HepG2 (cell line): ENCODE data around the gene CCSER1. TPM values are rescaled to one million over a fixed set of nuclear protein-coding genes. Genes with fewer than 3 reads are reported as not detected.

Experiments used
- ATAC-seq: fragments of 200-7000 bp; cut with Tn5 transposase; 3 replicates; pipeline ENCODE4 v1.9.1; 2020; ENCODE audit warnings: mild to moderate bottlenecking, moderate library complexity
- BruUV-seq: library from RNA; stranded (reverse); fragments of 400-500 nt; replicated peaks from 2 replicates; lab custom pipeline; 2021; lab: Mats Ljungman, UMichigan
- CTCF ChIA-PET: fragments of 300-600 bp; formaldehyde crosslinking; extraction: SDS; loops from one replicate; lab custom pipeline; 2021; ENCODE audit warnings: low total read pairs, inconsistent platforms, low intra/inter-chr PET ratio; lab: Yijun Ruan, JAX
- POLR2A ChIA-PET: fragments of 350-600 bp; sonication (Branson Sonifier 250); formaldehyde crosslinking; loops from one replicate; lab custom pipeline; 2020; ENCODE audit warnings: antibody characterized with exemption, inconsistent platforms; lab: Yijun Ruan, JAX
- DNase-seq: peaks from one replicate; pipeline ENCODE4 v3.0.0-alpha.2; 2015; ENCODE audit warnings: low spot score
- FAIRE-seq: peaks from 3 replicates; lab custom pipeline; 2011; peaks lifted over from hg19 to GRCh38; lab: Jason Lieb, UNC
- H2AFZ ChIP-seq: one replicate; pipeline ENCODE4 v1.6.1; 2011; ENCODE audit warnings: low read length, inconsistent platforms
- H3K27ac ChIP-seq: fragments of 300-600 bp; 3 replicates; pipeline ENCODE4 v1.8.0; 2011; ENCODE audit warnings: mixed run types, mild to moderate bottlenecking, mixed read lengths, low read length, inconsistent platforms; ENCODE audit not compliant: insufficient read depth; ENCODE audit errors: extremely low read length
- H3K27me3 ChIP-seq, 2 experiments: fragments of 200-600 bp in 1 of 2; 2 replicates in 1 of 2; 3 replicates in 1 of 2; pipeline versions ENCODE4 v1.6.0 to v1.8.0; 2011; ENCODE audit warnings: low read length in 2 of 2, mild to moderate bottlenecking in 2 of 2, moderate library complexity in 2 of 2, inconsistent platforms in 1 of 2; ENCODE audit not compliant: insufficient read depth in 2 of 2, control insufficient read depth in 1 of 2
- H3K36me3 ChIP-seq, 2 experiments: fragments of 200-600 bp in 1 of 2; replicated peaks in 1 of 2; 2 replicates in 1 of 2; 3 replicates in 1 of 2; pipeline versions ENCODE4 v1.5.1 to v1.8.0; 2011; ENCODE audit warnings: low read length in 2 of 2, inconsistent platforms in 1 of 2; ENCODE audit not compliant: insufficient read depth in 2 of 2, control insufficient read depth in 1 of 2
- H3K4me1 ChIP-seq: 2 replicates; pipeline ENCODE4 v1.5.1; 2012; ENCODE audit warnings: low read length, inconsistent platforms; ENCODE audit not compliant: insufficient read depth
- H3K4me2 ChIP-seq: 2 replicates; pipeline ENCODE4 v1.6.0; 2011; ENCODE audit warnings: low read depth, low read length, inconsistent platforms
- H3K4me3 ChIP-seq, 3 experiments: fragments of 200-600 bp in 1 of 3; sonication (generic), shearing (Covaris generic) in 1 of 3; replicated peaks in 1 of 3; 2 replicates each; pipeline ENCODE4 v1.5.1; 2011 to 2016; ENCODE audit warnings: low read length in 3 of 3, inconsistent platforms in 2 of 3, low read depth in 2 of 3, mild to moderate bottlenecking in 2 of 3, control low read depth in 1 of 3, mixed read lengths in 1 of 3; ENCODE audit not compliant: insufficient read depth in 1 of 3
- H3K79me2 ChIP-seq: one replicate; pipeline ENCODE4 v1.6.1; 2011; ENCODE audit warnings: low read length, inconsistent platforms; ENCODE audit not compliant: insufficient read depth
- H3K9ac ChIP-seq: 2 replicates; pipeline ENCODE4 v1.6.0; 2011; ENCODE audit warnings: mild to moderate bottlenecking, low read depth, low read length, inconsistent platforms; ENCODE audit not compliant: insufficient read depth
- H3K9me3 ChIP-seq: 2 replicates; pipeline ENCODE4 v1.5.1; 2012; ENCODE audit warnings: mild to moderate bottlenecking, low read length
- H4K20me1 ChIP-seq: 2 replicates; pipeline ENCODE4 v1.6.0; 2011; ENCODE audit warnings: inconsistent platforms, mild to moderate bottlenecking, low read length, moderate library complexity; ENCODE audit not compliant: insufficient read depth
- CEBPG ChIP-seq: IDR thresholded peaks from 2 replicates; pipeline ENCODE4 v1.6.1; 2016
- CREB1 ChIP-seq, 2 experiments: fragments of 450-650 bp in 1 of 2; IDR thresholded peaks; 2 replicates each; pipeline ENCODE4 v1.6.1; 2016 to 2017; ENCODE audit warnings: control low read depth in 1 of 2, mild to moderate bottlenecking in 1 of 2, missing compliant biosample characterization in 1 of 2, missing genetic modification characterization in 1 of 2
- ESRRA ChIP-seq: sonication (generic); formaldehyde crosslinking; IDR thresholded peaks from 2 replicates; pipeline ENCODE4 v1.5.1; 2020; ENCODE audit warnings: mild to moderate bottlenecking, low read depth, missing genetic modification reagents
- FOXJ3 ChIP-seq: sonication (generic); formaldehyde crosslinking; IDR thresholded peaks from 2 replicates; pipeline ENCODE4 v1.4.0; 2020; ENCODE audit warnings: missing genetic modification reagents, mild to moderate bottlenecking, borderline replicate concordance
- KLF9 ChIP-seq: IDR thresholded peaks from 2 replicates; pipeline ENCODE4 v1.6.1; 2016; ENCODE audit warnings: low read depth
- MEIS1 ChIP-seq: sonication (generic); formaldehyde crosslinking; IDR thresholded peaks from 2 replicates; pipeline ENCODE4 v1.9.0; 2021; ENCODE audit warnings: mild to moderate bottlenecking, missing genetic modification reagents, moderate library complexity, borderline replicate concordance
- MTA3 ChIP-seq: sonication (generic); formaldehyde crosslinking; IDR thresholded peaks from 2 replicates; pipeline ENCODE4 v1.4.0; 2020; ENCODE audit warnings: missing genetic modification reagents
- NFRKB ChIP-seq: fragments of 450-650 bp; IDR thresholded peaks from 2 replicates; pipeline ENCODE4 v1.6.1; 2017
- POLR2AphosphoS2 ChIP-seq: IDR thresholded peaks from 2 replicates; pipeline ENCODE4 v1.6.1; 2011; ENCODE audit warnings: low read depth, low read length, improper control_type of control experiment
- RAD21 ChIP-seq: fragments of 450-650 bp; formaldehyde crosslinking; IDR thresholded peaks from 2 replicates; pipeline ENCODE4 v1.5.0; 2020; ENCODE audit warnings: mild to moderate bottlenecking
- SMC3 ChIP-seq: IDR thresholded peaks from 2 replicates; pipeline ENCODE4 v1.6.1; 2011; ENCODE audit warnings: low read length, improper control_type of control experiment
- STAG1 ChIP-seq: sonication (generic); formaldehyde crosslinking; IDR thresholded peaks from 2 replicates; pipeline ENCODE4 v1.4.0; 2020; ENCODE audit warnings: missing genetic modification reagents
- TEAD3 ChIP-seq: optimal IDR thresholded peaks from 2 replicates; pipeline ENCODE3; 2016; ENCODE audit warnings: borderline replicate concordance
- ZKSCAN1 ChIP-seq: fragments of 150-350 bp; IDR thresholded peaks from 2 replicates; pipeline ENCODE4 v1.6.1; 2014; ENCODE audit warnings: low read length
- ZNF432 ChIP-seq: sonication (generic); formaldehyde crosslinking; IDR thresholded peaks from 2 replicates; pipeline ENCODE4 v1.5.0; 2020; ENCODE audit warnings: missing genetic modification reagents, mild to moderate bottlenecking, borderline replicate concordance
- ZNF468 ChIP-seq: sonication (generic); formaldehyde crosslinking; IDR thresholded peaks from 2 replicates; pipeline ENCODE4 v1.8.0; 2022; ENCODE audit warnings: mild to moderate bottlenecking, moderate library complexity, missing genetic modification reagents
- ZSCAN30 ChIP-seq: sonication (generic); formaldehyde crosslinking; IDR thresholded peaks from 2 replicates; pipeline ENCODE4 v1.5.0; 2020; ENCODE audit warnings: mild to moderate bottlenecking, missing genetic modification reagents
- WGBS: methylation state at CpG from one replicate; pipeline ENCODE4 v1.1.6; 2017; ENCODE audit warnings: low lambda C conversion rate; 5-methylcytosine and 5-hydroxymethylcytosine counted together
- in situ Hi-C: cut with HindIII; loops from 2 replicates; pipeline ENCODE4 v1.10.0; 2017; ENCODE audit warnings: low pct_unique_long_range_greater_than_20kb; ENCODE audit not compliant: extremely low pct_ligation_motif_present
- intact Hi-C: fragments of 100-400 bp; cut with micrococcal nuclease; formaldehyde crosslinking; loops from one replicate; pipeline ENCODE4 v1.10.0; 2022; ENCODE audit not compliant: unreplicated experiment
- polyA plus RNA-seq, 8 experiments: library from polyadenylated mRNA; depleted of rRNA in 3 of 8; stranded (reverse) in 7 of 8; unstranded in 1 of 8; fragments of >200 nt; fragmentation: Illumina TruSeq in 4 of 8; extraction: Trizol in 4 of 8; gene quantifications; 2 replicates each; pipeline versions ENCODE4 v1.2.1 to v1.2.3, GENCODE V29; 2011 to 2016; ENCODE audit warnings: low read depth in 4 of 8, missing spikeins in 1 of 8, mixed read lengths in 1 of 8; ENCODE audit not compliant: insufficient read depth in 1 of 8
- total RNA-seq, 5 experiments: library from RNA; depleted of rRNA; stranded (reverse); fragments of >200 nt; fragmentation: Illumina TruSeq; extraction: Trizol; gene quantifications; 2 replicates each; pipeline ENCODE4 v1.2.3, GENCODE V29; 2016; ENCODE audit warnings: low read depth in 1 of 5
- TF ChIP-seq, protein P1 (sequence below): IDR thresholded peaks from 2 replicates; pipeline ENCODE4 v1.6.1; 2012; ENCODE audit warnings: low read length, improper control_type of control experiment
- TF ChIP-seq, protein P2 (sequence below): sonication (generic); formaldehyde crosslinking; IDR thresholded peaks from 2 replicates; pipeline ENCODE4 v1.4.0; 2020; ENCODE audit warnings: mild to moderate bottlenecking, missing genetic modification reagents, borderline replicate concordance

Gene CCSER1
- total and polyA plus RNA-seq, 2 of the 13 experiments (the other 11 are each of a cell fraction or from before 2014, with no cell fraction given): not detected

DNA sequence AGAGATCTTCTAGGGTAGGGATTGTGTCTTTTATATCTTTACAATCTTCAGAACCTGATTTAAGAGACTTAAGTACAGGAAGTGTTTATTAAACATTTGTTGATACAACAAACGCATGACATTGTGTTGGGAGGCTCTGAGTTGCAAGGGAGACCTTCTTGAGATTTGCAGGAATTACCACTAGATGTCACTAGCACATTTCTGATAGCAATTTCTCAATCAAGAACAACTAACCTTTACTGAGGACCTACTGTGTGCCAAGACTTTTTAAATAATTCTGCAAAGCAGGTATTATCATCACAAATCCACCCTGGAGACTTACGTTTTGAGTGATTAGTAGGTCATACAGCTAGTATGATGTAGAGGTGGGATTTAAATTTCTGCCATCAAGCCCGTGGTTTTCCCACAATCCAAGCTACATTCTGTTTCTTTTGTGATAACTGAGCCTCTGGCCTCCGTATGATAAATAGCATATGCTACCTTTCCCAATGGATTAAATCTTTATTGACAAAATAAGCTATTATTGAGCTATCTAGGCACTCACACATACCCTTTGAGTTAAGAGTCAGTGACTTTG, 986.0 kb downstream of the CCSER1 start:
- BruUV-seq: no TSS peak
- in situ Hi-C loops: loop anchor here (25.0 kb wide), 1 partner anchor 1274 kb away; no protein-coding TSS in a partner anchor
- TF ChIP-seq KLF9 (CRISPR knock-in tag) (no peak), NFRKB (no peak), STAG1 (CRISPR knock-in tag) (peak; percentile 73), SMC3 (peak; percentile 21; the same call in 1 of the 2 replicates), TEAD3 (CRISPR knock-in tag) (no peak), CREB1 (IDR thresholded peaks at IDR 0.05) (no peak), CREB1 (CRISPR knock-in tag; IDR thresholded peaks at IDR 0.05) (no peak), CEBPG (CRISPR knock-in tag) (0 out of 2 replicates have a peak, but pooled peaks have one; percentile 6), ESRRA (CRISPR knock-in tag) (no peak), ZNF468 (CRISPR knock-in tag) (no peak), FOXJ3 (CRISPR knock-in tag) (no peak), ZKSCAN1 (peak; percentile 99), MTA3 (no peak), ZNF432 (no peak), ZSCAN30 (CRISPR knock-in tag) (no peak), RAD21 (CRISPR knock-in tag) (0 out of 2 replicates have a peak, but pooled peaks have one; percentile 19), POLR2AphosphoS2 (no peak), MEIS1 (no peak)
- TF ChIP-seq, protein P1, sequence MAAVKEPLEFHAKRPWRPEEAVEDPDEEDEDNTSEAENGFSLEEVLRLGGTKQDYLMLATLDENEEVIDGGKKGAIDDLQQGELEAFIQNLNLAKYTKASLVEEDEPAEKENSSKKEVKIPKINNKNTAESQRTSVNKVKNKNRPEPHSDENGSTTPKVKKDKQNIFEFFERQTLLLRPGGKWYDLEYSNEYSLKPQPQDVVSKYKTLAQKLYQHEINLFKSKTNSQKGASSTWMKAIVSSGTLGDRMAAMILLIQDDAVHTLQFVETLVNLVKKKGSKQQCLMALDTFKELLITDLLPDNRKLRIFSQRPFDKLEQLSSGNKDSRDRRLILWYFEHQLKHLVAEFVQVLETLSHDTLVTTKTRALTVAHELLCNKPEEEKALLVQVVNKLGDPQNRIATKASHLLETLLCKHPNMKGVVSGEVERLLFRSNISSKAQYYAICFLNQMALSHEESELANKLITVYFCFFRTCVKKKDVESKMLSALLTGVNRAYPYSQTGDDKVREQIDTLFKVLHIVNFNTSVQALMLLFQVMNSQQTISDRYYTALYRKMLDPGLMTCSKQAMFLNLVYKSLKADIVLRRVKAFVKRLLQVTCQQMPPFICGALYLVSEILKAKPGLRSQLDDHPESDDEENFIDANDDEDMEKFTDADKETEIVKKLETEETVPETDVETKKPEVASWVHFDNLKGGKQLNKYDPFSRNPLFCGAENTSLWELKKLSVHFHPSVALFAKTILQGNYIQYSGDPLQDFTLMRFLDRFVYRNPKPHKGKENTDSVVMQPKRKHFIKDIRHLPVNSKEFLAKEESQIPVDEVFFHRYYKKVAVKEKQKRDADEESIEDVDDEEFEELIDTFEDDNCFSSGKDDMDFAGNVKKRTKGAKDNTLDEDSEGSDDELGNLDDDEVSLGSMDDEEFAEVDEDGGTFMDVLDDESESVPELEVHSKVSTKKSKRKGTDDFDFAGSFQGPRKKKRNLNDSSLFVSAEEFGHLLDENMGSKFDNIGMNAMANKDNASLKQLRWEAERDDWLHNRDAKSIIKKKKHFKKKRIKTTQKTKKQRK: no peak
- TF ChIP-seq, protein P2, sequence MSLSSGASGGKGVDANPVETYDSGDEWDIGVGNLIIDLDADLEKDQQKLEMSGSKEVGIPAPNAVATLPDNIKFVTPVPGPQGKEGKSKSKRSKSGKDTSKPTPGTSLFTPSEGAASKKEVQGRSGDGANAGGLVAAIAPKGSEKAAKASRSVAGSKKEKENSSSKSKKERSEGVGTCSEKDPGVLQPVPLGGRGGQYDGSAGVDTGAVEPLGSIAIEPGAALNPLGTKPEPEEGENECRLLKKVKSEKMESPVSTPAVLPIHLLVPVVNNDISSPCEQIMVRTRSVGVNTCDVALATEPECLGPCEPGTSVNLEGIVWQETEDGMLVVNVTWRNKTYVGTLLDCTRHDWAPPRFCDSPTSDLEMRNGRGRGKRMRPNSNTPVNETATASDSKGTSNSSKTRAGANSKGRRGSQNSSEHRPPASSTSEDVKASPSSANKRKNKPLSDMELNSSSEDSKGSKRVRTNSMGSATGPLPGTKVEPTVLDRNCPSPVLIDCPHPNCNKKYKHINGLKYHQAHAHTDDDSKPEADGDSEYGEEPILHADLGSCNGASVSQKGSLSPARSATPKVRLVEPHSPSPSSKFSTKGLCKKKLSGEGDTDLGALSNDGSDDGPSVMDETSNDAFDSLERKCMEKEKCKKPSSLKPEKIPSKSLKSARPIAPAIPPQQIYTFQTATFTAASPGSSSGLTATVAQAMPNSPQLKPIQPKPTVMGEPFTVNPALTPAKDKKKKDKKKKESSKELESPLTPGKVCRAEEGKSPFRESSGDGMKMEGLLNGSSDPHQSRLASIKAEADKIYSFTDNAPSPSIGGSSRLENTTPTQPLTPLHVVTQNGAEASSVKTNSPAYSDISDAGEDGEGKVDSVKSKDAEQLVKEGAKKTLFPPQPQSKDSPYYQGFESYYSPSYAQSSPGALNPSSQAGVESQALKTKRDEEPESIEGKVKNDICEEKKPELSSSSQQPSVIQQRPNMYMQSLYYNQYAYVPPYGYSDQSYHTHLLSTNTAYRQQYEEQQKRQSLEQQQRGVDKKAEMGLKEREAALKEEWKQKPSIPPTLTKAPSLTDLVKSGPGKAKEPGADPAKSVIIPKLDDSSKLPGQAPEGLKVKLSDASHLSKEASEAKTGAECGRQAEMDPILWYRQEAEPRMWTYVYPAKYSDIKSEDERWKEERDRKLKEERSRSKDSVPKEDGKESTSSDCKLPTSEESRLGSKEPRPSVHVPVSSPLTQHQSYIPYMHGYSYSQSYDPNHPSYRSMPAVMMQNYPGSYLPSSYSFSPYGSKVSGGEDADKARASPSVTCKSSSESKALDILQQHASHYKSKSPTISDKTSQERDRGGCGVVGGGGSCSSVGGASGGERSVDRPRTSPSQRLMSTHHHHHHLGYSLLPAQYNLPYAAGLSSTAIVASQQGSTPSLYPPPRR: no peak

More for the DNA sequence above, 986.0 kb downstream of the CCSER1 start:
- no peaks in the 10 kb centered on the region for H3K79me2 ChIP-seq
- no peak overlapping the region for H3K27ac ChIP-seq
- intact Hi-C loops: loop anchor here (5.0 kb wide), 1 partner anchor 979 kb away; no protein-coding TSS in a partner anchor
- H3K9ac ChIP-seq: no peak overlapping the region
- H3K4me3 ChIP-seq: no peak overlapping the region
- POLR2A ChIA-PET: no interaction called here
- ATAC-seq: no peak; the same call in 2 of the 3 replicates
- no peaks in the 10 kb centered on the region for H3K36me3 ChIP-seq
- no peaks in the 10 kb centered on the region for H3K27me3 ChIP-seq
- 1% methylated on average over 4 of the region's 4 CpGs for WGBS
- FAIRE-seq: peak; percentile 26
- H2AFZ ChIP-seq: no peak overlapping the region
- H3K4me2 ChIP-seq: no peak overlapping the region
- DNase-seq: peak; percentile 7
- no peaks in the 10 kb centered on the region for H3K9me3 ChIP-seq
- H3K4me1 ChIP-seq: no peaks in the 10 kb centered on the region
- CTCF ChIA-PET: interaction anchor here (1.1 kb wide), 1 partner anchor 1275 kb away, joined by 4 read pairs; no protein-coding TSS in a partner anchor
- H4K20me1 ChIP-seq: no peaks in the 10 kb centered on the region
